Measurements from ENCODE around the gene PLA2G2E.

- no peak for TF ChIP-seq POLR2AphosphoS5 (IDR thresholded peaks at IDR 0.05)
- TF ChIP-seq, protein P1, sequence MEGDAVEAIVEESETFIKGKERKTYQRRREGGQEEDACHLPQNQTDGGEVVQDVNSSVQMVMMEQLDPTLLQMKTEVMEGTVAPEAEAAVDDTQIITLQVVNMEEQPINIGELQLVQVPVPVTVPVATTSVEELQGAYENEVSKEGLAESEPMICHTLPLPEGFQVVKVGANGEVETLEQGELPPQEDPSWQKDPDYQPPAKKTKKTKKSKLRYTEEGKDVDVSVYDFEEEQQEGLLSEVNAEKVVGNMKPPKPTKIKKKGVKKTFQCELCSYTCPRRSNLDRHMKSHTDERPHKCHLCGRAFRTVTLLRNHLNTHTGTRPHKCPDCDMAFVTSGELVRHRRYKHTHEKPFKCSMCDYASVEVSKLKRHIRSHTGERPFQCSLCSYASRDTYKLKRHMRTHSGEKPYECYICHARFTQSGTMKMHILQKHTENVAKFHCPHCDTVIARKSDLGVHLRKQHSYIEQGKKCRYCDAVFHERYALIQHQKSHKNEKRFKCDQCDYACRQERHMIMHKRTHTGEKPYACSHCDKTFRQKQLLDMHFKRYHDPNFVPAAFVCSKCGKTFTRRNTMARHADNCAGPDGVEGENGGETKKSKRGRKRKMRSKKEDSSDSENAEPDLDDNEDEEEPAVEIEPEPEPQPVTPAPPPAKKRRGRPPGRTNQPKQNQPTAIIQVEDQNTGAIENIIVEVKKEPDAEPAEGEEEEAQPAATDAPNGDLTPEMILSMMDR (IDR thresholded peaks at IDR 0.05): no peak
These were observed 37.6 kb downstream of the PLA2G2E start for GRCh38 chr1:19885821-19886220.

Data from upper lobe of left lung (tissue), 4 donors.